DOHH2 (cell line): ENCODE measurements around the gene IRF2BP2.

Experiments
- EZH2phosphoT487 ChIP-seq: fragments of 200-600 bp; sonication (generic); IDR thresholded peaks from 2 replicates; pipeline ENCODE4 v1.6.1; 2017; ENCODE audit warnings: borderline replicate concordance, mild to moderate bottlenecking, antibody characterized with exemption, low read length, moderate library complexity, mixed read lengths
- TF ChIP-seq, protein P1 (sequence below): fragments of 200-600 bp; sonication (generic); IDR thresholded peaks from one replicate; pipeline ENCODE4 v1.5.1; 2014; ENCODE audit warnings: antibody characterized with exemption, mild to moderate bottlenecking, low read depth, low read length; ENCODE audit not compliant: poor library complexity, severe bottlenecking

DNA sequence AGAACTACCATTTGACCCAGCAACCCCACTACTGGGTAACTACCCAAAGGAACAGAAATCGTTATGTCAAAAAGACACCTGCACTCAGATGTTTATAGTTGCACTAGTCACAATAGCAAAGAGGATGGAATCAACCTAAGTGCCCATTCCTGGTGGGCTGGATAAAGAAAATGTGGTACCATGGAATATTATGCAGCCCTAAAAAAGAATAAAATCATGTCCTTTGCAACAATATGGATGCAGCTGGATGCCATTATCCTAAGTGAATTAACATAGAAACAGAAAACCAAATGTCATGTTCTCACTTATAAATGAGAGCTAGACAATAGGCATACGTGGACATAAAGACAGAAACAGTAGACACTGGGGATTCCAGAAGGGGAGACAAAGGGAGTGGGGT is 32.5 kb upstream of the IRF2BP2 start:
- TF ChIP-seq, protein P1, sequence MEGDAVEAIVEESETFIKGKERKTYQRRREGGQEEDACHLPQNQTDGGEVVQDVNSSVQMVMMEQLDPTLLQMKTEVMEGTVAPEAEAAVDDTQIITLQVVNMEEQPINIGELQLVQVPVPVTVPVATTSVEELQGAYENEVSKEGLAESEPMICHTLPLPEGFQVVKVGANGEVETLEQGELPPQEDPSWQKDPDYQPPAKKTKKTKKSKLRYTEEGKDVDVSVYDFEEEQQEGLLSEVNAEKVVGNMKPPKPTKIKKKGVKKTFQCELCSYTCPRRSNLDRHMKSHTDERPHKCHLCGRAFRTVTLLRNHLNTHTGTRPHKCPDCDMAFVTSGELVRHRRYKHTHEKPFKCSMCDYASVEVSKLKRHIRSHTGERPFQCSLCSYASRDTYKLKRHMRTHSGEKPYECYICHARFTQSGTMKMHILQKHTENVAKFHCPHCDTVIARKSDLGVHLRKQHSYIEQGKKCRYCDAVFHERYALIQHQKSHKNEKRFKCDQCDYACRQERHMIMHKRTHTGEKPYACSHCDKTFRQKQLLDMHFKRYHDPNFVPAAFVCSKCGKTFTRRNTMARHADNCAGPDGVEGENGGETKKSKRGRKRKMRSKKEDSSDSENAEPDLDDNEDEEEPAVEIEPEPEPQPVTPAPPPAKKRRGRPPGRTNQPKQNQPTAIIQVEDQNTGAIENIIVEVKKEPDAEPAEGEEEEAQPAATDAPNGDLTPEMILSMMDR: no peak
- no peak for TF ChIP-seq EZH2phosphoT487
